K562 (cell line): ENCODE data around the gene MMUT.

Experiments used
- CAMTA2 ChIP-seq: fragments of 250-450 bp; sonication (Bioruptor Pico); conservative IDR thresholded peaks from 2 replicates; pipeline ENCODE4 v1.5.1; 2022
- GATA2 ChIP-seq: sonication (generic); formaldehyde crosslinking; IDR thresholded peaks from 2 replicates; pipeline ENCODE4 v1.4.0; 2020; ENCODE audit warnings: mild to moderate bottlenecking, missing genetic modification reagents
- NFIC ChIP-seq: fragments of 450-650 bp; IDR thresholded peaks from 2 replicates; pipeline ENCODE4 v1.6.1; 2017; ENCODE audit warnings: mild to moderate bottlenecking, inconsistent platforms
- POLR2A ChIP-seq: fragments of 450-650 bp; conservative IDR thresholded peaks from 2 replicates; pipeline ENCODE4 v1.6.1; 2016
- POLR2AphosphoS5 ChIP-seq: IDR thresholded peaks from 2 replicates; pipeline ENCODE4 v1.6.1; 2011; ENCODE audit warnings: mild to moderate bottlenecking, low read depth, low read length, moderate library complexity; ENCODE audit not compliant: control insufficient read depth, insufficient read depth
- TF ChIP-seq, protein P1 (sequence below): sonication (generic); formaldehyde crosslinking; IDR thresholded peaks from 2 replicates; pipeline ENCODE4 v1.8.1; 2022; ENCODE audit warnings: missing genetic modification reagents

GRCh38 chr6:49468042-49468441 lies 5.0 kb upstream of the MMUT start:
- TF ChIP-seq POLR2A (no peak), CAMTA2 (CRISPR knock-in tag) (no peak), GATA2 (CRISPR knock-in tag) (no peak), POLR2AphosphoS5 (no peak), NFIC (no peak)
- TF ChIP-seq, protein P1, sequence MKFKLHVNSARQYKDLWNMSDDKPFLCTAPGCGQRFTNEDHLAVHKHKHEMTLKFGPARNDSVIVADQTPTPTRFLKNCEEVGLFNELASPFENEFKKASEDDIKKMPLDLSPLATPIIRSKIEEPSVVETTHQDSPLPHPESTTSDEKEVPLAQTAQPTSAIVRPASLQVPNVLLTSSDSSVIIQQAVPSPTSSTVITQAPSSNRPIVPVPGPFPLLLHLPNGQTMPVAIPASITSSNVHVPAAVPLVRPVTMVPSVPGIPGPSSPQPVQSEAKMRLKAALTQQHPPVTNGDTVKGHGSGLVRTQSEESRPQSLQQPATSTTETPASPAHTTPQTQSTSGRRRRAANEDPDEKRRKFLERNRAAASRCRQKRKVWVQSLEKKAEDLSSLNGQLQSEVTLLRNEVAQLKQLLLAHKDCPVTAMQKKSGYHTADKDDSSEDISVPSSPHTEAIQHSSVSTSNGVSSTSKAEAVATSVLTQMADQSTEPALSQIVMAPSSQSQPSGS (CRISPR knock-in tag), result no peak
